Measurements from ENCODE around the gene MEF2C. TPM values are rescaled to one million over a fixed set of nuclear protein-coding genes. Genes with fewer than 3 reads are reported as not detected.

The MEF2C gene
- total and polyA plus RNA-seq, 11 donors, result 15.5 to 98.5 (median 56.2) TPM

DNA sequence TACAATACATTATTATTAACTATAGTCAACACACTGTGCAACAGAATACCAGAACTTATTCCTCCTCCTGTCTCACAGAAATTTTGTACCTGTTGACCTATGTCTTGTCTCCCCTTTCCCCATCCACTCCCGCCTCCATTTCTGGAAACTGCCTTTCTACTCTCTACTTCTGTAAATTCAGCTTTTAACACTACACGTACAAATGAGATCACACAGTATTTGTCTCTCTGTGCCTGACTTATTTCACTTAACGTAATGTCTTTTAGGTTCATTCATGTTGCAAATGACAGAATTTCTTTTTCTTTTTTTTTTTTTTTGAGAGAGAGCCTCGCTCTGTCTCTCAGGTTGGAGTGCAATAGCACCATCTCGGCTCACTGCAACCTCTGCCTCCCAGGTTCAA is 19.5 kb downstream of the MEF2C start:
- no peak for DNase-seq
- H3K27ac ChIP-seq, result no peak overlapping the region
- ATAC-seq, result no peak
- peaks cover 0 to 35% (median 9%) of the 10 kb centered on the region in 9 donors for H3K36me3 ChIP-seq
- 93 to 98% (median 98%) methylated on average over 5 of the region's 5 CpGs for WGBS, 4 donors
- TF ChIP-seq, protein P1, sequence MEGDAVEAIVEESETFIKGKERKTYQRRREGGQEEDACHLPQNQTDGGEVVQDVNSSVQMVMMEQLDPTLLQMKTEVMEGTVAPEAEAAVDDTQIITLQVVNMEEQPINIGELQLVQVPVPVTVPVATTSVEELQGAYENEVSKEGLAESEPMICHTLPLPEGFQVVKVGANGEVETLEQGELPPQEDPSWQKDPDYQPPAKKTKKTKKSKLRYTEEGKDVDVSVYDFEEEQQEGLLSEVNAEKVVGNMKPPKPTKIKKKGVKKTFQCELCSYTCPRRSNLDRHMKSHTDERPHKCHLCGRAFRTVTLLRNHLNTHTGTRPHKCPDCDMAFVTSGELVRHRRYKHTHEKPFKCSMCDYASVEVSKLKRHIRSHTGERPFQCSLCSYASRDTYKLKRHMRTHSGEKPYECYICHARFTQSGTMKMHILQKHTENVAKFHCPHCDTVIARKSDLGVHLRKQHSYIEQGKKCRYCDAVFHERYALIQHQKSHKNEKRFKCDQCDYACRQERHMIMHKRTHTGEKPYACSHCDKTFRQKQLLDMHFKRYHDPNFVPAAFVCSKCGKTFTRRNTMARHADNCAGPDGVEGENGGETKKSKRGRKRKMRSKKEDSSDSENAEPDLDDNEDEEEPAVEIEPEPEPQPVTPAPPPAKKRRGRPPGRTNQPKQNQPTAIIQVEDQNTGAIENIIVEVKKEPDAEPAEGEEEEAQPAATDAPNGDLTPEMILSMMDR (IDR thresholded peaks at IDR 0.05), result no peak
- no peak for TF ChIP-seq POLR2A (IDR thresholded peaks at IDR 0.05)
- peaks cover 0 to 55% (median 18%) of the 10 kb centered on the region in 12 donors for H3K4me1 ChIP-seq
- no peaks in the 10 kb centered on the region for H3K9me3 ChIP-seq
- no peak overlapping the region for H3K4me3 ChIP-seq
- intact Hi-C loops (cut with DNase I), result no loop called here
- H3K27me3 ChIP-seq, result no peaks in the 10 kb centered on the region

DNA sequence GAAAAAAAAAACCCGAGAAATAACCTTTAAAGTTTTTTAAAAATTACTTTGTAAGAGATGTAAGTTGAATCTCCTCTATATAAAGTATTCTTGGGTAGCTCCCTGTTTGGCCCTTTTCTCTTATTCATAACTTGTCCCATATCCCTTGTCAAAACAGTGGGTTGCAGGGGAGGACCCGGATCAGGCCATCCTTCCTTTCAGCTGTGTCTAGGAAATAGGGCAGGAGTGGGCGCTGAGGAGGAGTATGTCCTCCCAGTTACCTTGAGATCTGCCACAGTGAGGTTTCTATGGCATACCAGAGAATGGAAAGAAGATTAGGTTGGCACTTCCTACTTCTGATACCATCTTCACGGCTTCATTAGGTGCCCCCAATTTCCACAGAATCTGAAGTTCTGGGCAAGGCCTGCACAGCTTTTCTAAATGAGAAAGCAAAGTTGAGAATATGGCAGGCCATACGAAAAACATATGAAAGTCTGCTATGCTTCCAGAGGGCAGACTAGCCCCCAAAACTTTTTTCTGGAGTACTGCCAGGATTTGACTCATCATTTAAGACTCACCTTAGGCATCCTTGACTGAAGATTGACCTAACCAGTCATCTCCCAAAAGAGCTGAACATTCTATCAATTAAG is 20.3 kb downstream of the MEF2C start:
- Histone ChIP-seq H3K27me3 (no peaks in the 10 kb centered on the region), H3K4me1 (peaks cover 0 to 47% (median 15%) of the 10 kb centered on the region in 12 donors), H3K36me3 (peaks cover 0 to 43% (median 11%) of the 10 kb centered on the region in 9 donors), H3K27ac (no peak overlapping the region), H3K4me3 (no peak overlapping the region), H3K9me3 (no peaks in the 10 kb centered on the region)
- DNase-seq, result no peak
- intact Hi-C loops (cut with DNase I), result no loop called here
- no peak for ATAC-seq
- 84 to 90% (median 89%) methylated on average over 5 of the region's 5 CpGs for WGBS, 4 donors
- TF ChIP-seq, protein P1 (IDR thresholded peaks at IDR 0.05), result no peak
- no peak for TF ChIP-seq POLR2A (IDR thresholded peaks at IDR 0.05)

DNA sequence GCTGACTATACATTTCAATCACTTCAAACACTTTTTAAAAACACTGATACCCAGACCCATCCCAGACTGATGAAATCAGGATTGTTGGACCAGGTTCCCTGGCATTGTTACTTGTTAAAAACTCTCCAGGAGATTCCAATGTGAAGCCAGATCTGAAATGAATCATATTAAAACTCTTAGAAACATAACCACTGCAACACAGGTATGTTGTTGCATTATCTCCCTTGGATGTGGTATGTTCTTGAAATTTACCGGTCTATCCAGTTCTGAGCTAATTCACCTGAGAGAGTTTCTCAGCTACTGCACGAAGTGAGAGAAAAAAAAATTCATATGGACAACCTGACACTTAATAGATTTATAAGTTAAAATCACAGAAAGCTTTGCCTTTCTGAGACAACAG is 21.8 kb downstream of the MEF2C start:
- Histone ChIP-seq H3K4me3 (no peak overlapping the region), H3K36me3 (peaks cover 0 to 56% (median 13%) of the 10 kb centered on the region in 9 donors), H3K4me1 (peaks cover 0 to 47% (median 14%) of the 10 kb centered on the region in 12 donors), H3K27ac (no peak overlapping the region), H3K9me3 (peaks cover 0 to 7% (median 0%) of the 10 kb centered on the region in 12 donors), H3K27me3 (no peaks in the 10 kb centered on the region)
- 88 to 92% (median 91%) methylated on average over 2 of the region's 2 CpGs for WGBS, 4 donors
- intact Hi-C loops (cut with DNase I), result no loop called here
- ATAC-seq, result no peak
- DNase-seq, result no peak
- TF ChIP-seq POLR2A (IDR thresholded peaks at IDR 0.05), result no peak
- TF ChIP-seq, protein P1 (IDR thresholded peaks at IDR 0.05), result no peak

DNA sequence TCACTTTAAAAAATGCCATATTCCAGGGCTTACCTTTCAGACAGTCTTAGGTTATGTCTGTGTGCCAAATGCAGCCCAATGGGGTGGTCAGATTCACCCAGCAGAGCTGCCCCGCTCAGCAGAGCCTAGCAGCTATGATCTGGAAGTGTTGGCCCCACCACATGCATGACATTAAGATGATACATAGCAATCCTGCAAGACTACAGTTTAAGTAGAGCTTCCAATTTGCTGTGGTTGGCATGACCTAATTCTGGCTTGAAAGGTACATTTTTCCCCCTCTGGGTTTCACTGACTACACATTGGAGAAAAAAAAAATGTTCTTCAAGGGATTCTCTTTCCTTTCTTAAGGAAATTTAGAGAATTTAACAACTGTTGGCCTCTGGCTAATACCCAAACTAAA is 22.5 kb downstream of the MEF2C start:
- Histone ChIP-seq H3K36me3 (peaks cover 0 to 56% (median 13%) of the 10 kb centered on the region in 9 donors), H3K27ac (no peak overlapping the region)

More for the DNA sequence above, 22.5 kb downstream of the MEF2C start:
- TF ChIP-seq, protein P1 (IDR thresholded peaks at IDR 0.05), result no peak
- no peak for TF ChIP-seq POLR2A (IDR thresholded peaks at IDR 0.05)
- DNase-seq (no peak), ATAC-seq (no peak)
- peaks cover 0 to 8% (median 0%) of the 10 kb centered on the region in 12 donors for H3K9me3 ChIP-seq
- intact Hi-C loops (cut with DNase I), result no loop called here
- no peaks in the 10 kb centered on the region for H3K27me3 ChIP-seq
- H3K4me1 ChIP-seq, result peaks cover 0 to 40% (median 13%) of the 10 kb centered on the region in 12 donors
- no peak overlapping the region for H3K4me3 ChIP-seq
- 89 to 98% (median 96%) methylated on average over 1 of the region's 1 CpG for WGBS, 4 donors
